HEK293T (cell line): Measurements from ENCODE around the gene ATG2B.

Source experiments
- CTCF ChIA-PET: fragments of 350-600 bp; formaldehyde crosslinking; extraction: SDS; loops from one replicate; lab custom pipeline; 2021; ENCODE audit warnings: antibody characterized with exemption, inconsistent platforms; lab: Yijun Ruan, JAX
- POLR2A ChIA-PET: fragments of 350-600 bp; formaldehyde crosslinking; extraction: SDS; loops from one replicate; lab custom pipeline; 2020; ENCODE audit warnings: antibody characterized with exemption, inconsistent platforms; lab: Yijun Ruan, JAX
- DNase-seq: peaks from one replicate; pipeline ENCODE4 v3.0.0; 2012; ENCODE audit warnings: mixed read lengths; ENCODE audit errors: extremely low spot score
- ARNT ChIP-seq: fragments of 450-650 bp; IDR thresholded peaks from 2 replicates; pipeline ENCODE4 v1.6.1; 2017; ENCODE audit warnings: mild to moderate bottlenecking
- BHLHE40 ChIP-seq: fragments of 450-650 bp; IDR thresholded peaks from 2 replicates; pipeline ENCODE4 v1.6.1; 2016; ENCODE audit warnings: mild to moderate bottlenecking, moderate library complexity, borderline replicate concordance
- CTBP1 ChIP-seq: fragments of 450-650 bp; IDR thresholded peaks from 2 replicates; pipeline ENCODE4 v1.6.1; 2016; ENCODE audit warnings: borderline replicate concordance
- ELF4 ChIP-seq: fragments of 450-650 bp; IDR thresholded peaks from 2 replicates; pipeline ENCODE4 v1.6.1; 2017; ENCODE audit warnings: antibody characterized with exemption
- FOXA1 ChIP-seq: fragments of 450-650 bp; IDR thresholded peaks from 2 replicates; pipeline ENCODE4 v1.6.1; 2016; ENCODE audit warnings: mild to moderate bottlenecking
- FOXK2 ChIP-seq: fragments of 450-650 bp; IDR thresholded peaks from 2 replicates; pipeline ENCODE4 v1.6.1; 2016; ENCODE audit warnings: mild to moderate bottlenecking
- FOXM1 ChIP-seq: fragments of 450-650 bp; IDR thresholded peaks from 2 replicates; pipeline ENCODE4 v1.6.1; 2017; ENCODE audit warnings: mild to moderate bottlenecking, borderline replicate concordance
- HDGF ChIP-seq: fragments of 450-650 bp; IDR thresholded peaks from 2 replicates; pipeline ENCODE4 v1.6.1; 2017; ENCODE audit warnings: antibody characterized with exemption, borderline replicate concordance
- L3MBTL2 ChIP-seq: fragments of 450-650 bp; conservative IDR thresholded peaks from 2 replicates; pipeline ENCODE4 v1.6.1; 2016; ENCODE audit warnings: mild to moderate bottlenecking
- LEF1 ChIP-seq: fragments of 450-650 bp; IDR thresholded peaks from 2 replicates; pipeline ENCODE4 v1.6.1; 2017; ENCODE audit warnings: mild to moderate bottlenecking, borderline replicate concordance
- NFRKB ChIP-seq: fragments of 450-650 bp; IDR thresholded peaks from 2 replicates; pipeline ENCODE4 v1.6.1; 2016; ENCODE audit warnings: mild to moderate bottlenecking, moderate library complexity
- SP1 ChIP-seq: fragments of 450-650 bp; IDR thresholded peaks from 2 replicates; pipeline ENCODE4 v1.6.1; 2017
- SUZ12 ChIP-seq: fragments of 450-650 bp; IDR thresholded peaks from 2 replicates; pipeline ENCODE4 v1.6.1; 2016; ENCODE audit warnings: mild to moderate bottlenecking
- TARDBP ChIP-seq: fragments of 450-650 bp; IDR thresholded peaks from 2 replicates; pipeline ENCODE4 v1.6.1; 2016
- ZNF384 ChIP-seq: fragments of 450-650 bp; IDR thresholded peaks from 2 replicates; pipeline ENCODE4 v1.6.1; 2016
- TF ChIP-seq, protein P1 (sequence below): fragments of 450-650 bp; IDR thresholded peaks from 2 replicates; pipeline ENCODE4 v1.6.1; 2016

The ATG2B gene

DNA sequence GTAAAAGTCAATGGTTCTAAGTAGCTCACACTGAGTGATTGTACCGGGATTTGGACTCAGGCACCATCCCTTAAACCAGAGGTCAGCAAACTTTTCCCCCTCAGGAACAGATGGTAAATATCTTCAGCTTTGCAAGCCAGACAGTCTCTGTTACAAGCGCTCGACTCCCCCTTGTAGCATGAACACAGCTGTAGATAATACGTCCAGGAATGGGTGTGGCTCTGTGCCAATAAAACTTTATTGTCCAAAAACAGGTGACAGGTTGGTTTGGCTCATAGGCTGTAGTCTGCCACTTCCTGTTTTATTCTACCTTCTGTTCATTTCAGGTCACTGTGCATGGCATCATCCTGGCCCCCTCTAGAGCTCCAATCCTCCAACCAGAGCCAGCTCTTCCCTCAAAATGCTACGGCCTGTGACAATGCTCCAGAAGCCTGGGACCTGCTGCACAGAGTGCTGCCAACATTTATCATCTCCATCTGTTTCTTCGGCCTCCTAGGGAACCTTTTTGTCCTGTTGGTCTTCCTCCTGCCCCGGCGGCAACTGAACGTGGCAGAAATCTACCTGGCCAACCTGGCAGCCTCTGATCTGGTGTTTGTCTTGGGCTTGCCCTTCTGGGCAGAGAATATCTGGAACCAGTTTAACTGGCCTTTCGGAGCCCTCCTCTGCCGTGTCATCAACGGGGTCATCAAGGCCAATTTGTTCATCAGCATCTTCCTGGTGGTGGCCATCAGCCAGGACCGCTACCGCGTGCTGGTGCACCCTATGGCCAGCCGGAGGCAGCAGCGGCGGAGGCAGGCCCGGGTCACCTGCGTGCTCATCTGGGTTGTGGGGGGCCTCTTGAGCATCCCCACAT lies 99.6 kb downstream of the ATG2B start:
- ChIA-PET POLR2A (no interaction called here), CTCF (interaction anchor here (0.7 to 1.0 kb wide), 2 partner anchors 81 to 155 kb away, joined by 3 to 4 read pairs; no protein-coding TSS in a partner anchor)
- TF ChIP-seq HDGF (no peak), FOXM1 (no peak), LEF1 (no peak), CTBP1 (no peak), ARNT (no peak), FOXA1 (no peak), L3MBTL2 (no peak), FOXK2 (no peak), SUZ12 (no peak), SP1 (no peak), TARDBP (no peak), NFRKB (no peak), BHLHE40 (no peak), ELF4 (no peak)
- TF ChIP-seq, protein P1, sequence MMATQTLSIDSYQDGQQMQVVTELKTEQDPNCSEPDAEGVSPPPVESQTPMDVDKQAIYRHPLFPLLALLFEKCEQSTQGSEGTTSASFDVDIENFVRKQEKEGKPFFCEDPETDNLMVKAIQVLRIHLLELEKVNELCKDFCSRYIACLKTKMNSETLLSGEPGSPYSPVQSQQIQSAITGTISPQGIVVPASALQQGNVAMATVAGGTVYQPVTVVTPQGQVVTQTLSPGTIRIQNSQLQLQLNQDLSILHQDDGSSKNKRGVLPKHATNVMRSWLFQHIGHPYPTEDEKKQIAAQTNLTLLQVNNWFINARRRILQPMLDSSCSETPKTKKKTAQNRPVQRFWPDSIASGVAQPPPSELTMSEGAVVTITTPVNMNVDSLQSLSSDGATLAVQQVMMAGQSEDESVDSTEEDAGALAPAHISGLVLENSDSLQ, result no peak
- DNase-seq, result no peak

GRCh38 chr14:96261772-96262655 lies 101.1 kb downstream of the ATG2B start:
- ChIA-PET CTCF (interaction anchor here (1.0 kb wide), 1 partner anchor 366 kb away, joined by 3 read pairs; no protein-coding TSS in a partner anchor), POLR2A (interaction anchor here (1.5 kb wide), 1 partner anchor 18 kb away, joined by 3 read pairs; no protein-coding TSS in a partner anchor)
- no peak for DNase-seq
- no peak for TF ChIP-seq SP1
- no peak for TF ChIP-seq SUZ12
- no peak for TF ChIP-seq CTBP1
- TF ChIP-seq LEF1, result no peak
- TF ChIP-seq ARNT, result no peak
- TF ChIP-seq FOXA1, result no peak
- no peak for TF ChIP-seq TARDBP
- TF ChIP-seq BHLHE40, result no peak
- no peak for TF ChIP-seq FOXM1
- no peak for TF ChIP-seq NFRKB
- TF ChIP-seq, protein P1, result no peak
- no peak for TF ChIP-seq ZNF384
- no peak for TF ChIP-seq L3MBTL2
- no peak for TF ChIP-seq FOXK2
- TF ChIP-seq HDGF, result no peak
- no peak for TF ChIP-seq ELF4

- ChIA-PET POLR2A (interaction anchor here (1.5 kb wide), 1 partner anchor 17 kb away, joined by 3 read pairs; no protein-coding TSS in a partner anchor), CTCF (no interaction called here)
- TF ChIP-seq LEF1 (no peak), L3MBTL2 (no peak), BHLHE40 (no peak), SUZ12 (no peak), CTBP1 (no peak), NFRKB (no peak), FOXM1 (no peak), ZNF384 (no peak), FOXA1 (no peak), SP1 (no peak), FOXK2 (no peak), HDGF (no peak), TARDBP (no peak), ARNT (no peak)
- TF ChIP-seq, protein P1, result no peak
- no peak for DNase-seq
These were observed 102.1 kb downstream of the ATG2B start for GRCh38 chr14:96261053-96261452.

DNA sequence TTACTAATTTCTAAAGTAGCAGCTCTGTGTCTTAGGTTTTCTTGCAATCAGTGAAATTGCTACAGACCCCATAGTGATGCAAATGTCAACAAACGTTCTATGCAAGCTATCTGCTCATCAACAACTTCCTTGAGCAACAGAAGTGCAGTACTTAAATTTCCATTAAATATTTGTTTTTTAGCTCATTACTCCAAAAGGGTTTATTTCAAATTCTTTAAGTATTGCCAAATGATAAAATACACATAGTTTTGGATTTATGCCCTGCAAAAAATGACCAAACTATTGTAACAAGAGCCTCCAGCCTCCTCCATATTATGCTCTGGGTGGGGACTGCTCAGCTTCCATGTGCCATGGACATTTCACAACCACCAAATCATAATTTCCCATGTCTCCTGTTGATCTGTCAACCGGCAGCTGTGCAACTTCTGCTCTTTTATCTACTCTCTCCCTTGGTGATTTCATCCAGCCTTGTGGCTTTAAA lies 102.8 kb downstream of the ATG2B start:
- ChIA-PET CTCF (no interaction called here), POLR2A (no interaction called here)
- no peak for DNase-seq

More for the DNA sequence above, 102.8 kb downstream of the ATG2B start:
- TF ChIP-seq TARDBP (no peak), CTBP1 (no peak), ELF4 (no peak), ARNT (no peak), BHLHE40 (no peak), HDGF (no peak), SUZ12 (no peak), FOXA1 (no peak)
- TF ChIP-seq, protein P1, result no peak
